Mesothelial cell of epicardium (in vitro differentiated cells): Measurements from ENCODE around the gene RPS19. TPM values are rescaled to one million over a fixed set of nuclear protein-coding genes. Genes with fewer than 3 reads are reported as not detected.

Experiments used
- DNase-seq, 2 experiments: peaks; one replicate each; pipeline ENCODE4 v3.0.0; 2021; ENCODE audit warnings: low spot score in 2 of 2; ENCODE audit not compliant: unreplicated experiment in 2 of 2
- H3K27ac Mint-ChIP-seq: 2 replicates; pipeline ENCODE4 v1.8.0; 2021; ENCODE audit warnings: mixed read lengths
- H3K27me3 Mint-ChIP-seq: 2 replicates; pipeline ENCODE4 v1.8.0; 2021; ENCODE audit warnings: low read depth, mixed read lengths
- H3K36me3 Mint-ChIP-seq: 2 replicates; pipeline ENCODE4 v1.8.0; 2021; ENCODE audit warnings: mixed read lengths
- H3K4me1 Mint-ChIP-seq: 2 replicates; pipeline ENCODE4 v1.8.0; 2021; ENCODE audit warnings: mixed read lengths
- H3K4me3 Mint-ChIP-seq: 2 replicates; pipeline ENCODE4 v1.8.0; 2021; ENCODE audit warnings: mild to moderate bottlenecking, moderate library complexity, mixed read lengths
- H3K9me3 Mint-ChIP-seq: 2 replicates; pipeline ENCODE4 v1.8.0; 2021; ENCODE audit warnings: mixed read lengths
- total RNA-seq: library from RNA; stranded (reverse); gene quantifications from 3 replicates; pipeline ENCODE4 v1.2.1, GENCODE V29; 2021
- TF ChIP-seq, protein P1 (sequence below): fragments of 200-600 bp; sonication (generic); IDR thresholded peaks from one replicate; pipeline ENCODE4 v1.5.0; 2021; ENCODE audit warnings: antibody characterized with exemption; ENCODE audit not compliant: unreplicated experiment

Gene RPS19
- total RNA-seq, 1 donor from 2014 or later, result 2,197 TPM

- Mint-ChIP-seq H3K27ac (peak overlapping the region; percentile 23), H3K9me3 (no peaks in the 10 kb centered on the region), H3K4me1 (peaks cover 34% of the 10 kb centered on the region), H3K27me3 (no peaks in the 10 kb centered on the region), H3K36me3 (peaks cover 40% of the 10 kb centered on the region), H3K4me3 (no peak overlapping the region)
- TF ChIP-seq, protein P1, sequence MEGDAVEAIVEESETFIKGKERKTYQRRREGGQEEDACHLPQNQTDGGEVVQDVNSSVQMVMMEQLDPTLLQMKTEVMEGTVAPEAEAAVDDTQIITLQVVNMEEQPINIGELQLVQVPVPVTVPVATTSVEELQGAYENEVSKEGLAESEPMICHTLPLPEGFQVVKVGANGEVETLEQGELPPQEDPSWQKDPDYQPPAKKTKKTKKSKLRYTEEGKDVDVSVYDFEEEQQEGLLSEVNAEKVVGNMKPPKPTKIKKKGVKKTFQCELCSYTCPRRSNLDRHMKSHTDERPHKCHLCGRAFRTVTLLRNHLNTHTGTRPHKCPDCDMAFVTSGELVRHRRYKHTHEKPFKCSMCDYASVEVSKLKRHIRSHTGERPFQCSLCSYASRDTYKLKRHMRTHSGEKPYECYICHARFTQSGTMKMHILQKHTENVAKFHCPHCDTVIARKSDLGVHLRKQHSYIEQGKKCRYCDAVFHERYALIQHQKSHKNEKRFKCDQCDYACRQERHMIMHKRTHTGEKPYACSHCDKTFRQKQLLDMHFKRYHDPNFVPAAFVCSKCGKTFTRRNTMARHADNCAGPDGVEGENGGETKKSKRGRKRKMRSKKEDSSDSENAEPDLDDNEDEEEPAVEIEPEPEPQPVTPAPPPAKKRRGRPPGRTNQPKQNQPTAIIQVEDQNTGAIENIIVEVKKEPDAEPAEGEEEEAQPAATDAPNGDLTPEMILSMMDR, result no peak
- DNase-seq, result no peak
These were observed 3.3 kb downstream of the RPS19 start for GRCh38 chr19:41863209-41863931.

GRCh38 chr19:41864374-41864773 lies 4.3 kb downstream of the RPS19 start:
- Mint-ChIP-seq H3K27ac (peak overlapping the region; percentile 34), H3K36me3 (peaks cover 42% of the 10 kb centered on the region), H3K4me1 (peaks cover 31% of the 10 kb centered on the region), H3K4me3 (no peak overlapping the region), H3K9me3 (no peaks in the 10 kb centered on the region), H3K27me3 (no peaks in the 10 kb centered on the region)
- TF ChIP-seq, protein P1, result no peak
- no peak for DNase-seq

GRCh38 chr19:41866284-41866683 lies 6.2 kb downstream of the RPS19 start:
- Mint-ChIP-seq H3K9me3 (no peaks in the 10 kb centered on the region), H3K36me3 (peaks cover 43% of the 10 kb centered on the region), H3K4me1 (peaks cover 24% of the 10 kb centered on the region), H3K27ac (peak overlapping the region; percentile 41), H3K4me3 (no peak overlapping the region), H3K27me3 (no peaks in the 10 kb centered on the region)
- no peak for DNase-seq
- TF ChIP-seq, protein P1, result no peak

- Mint-ChIP-seq H3K4me1 (peaks cover 8% of the 10 kb centered on the region), H3K27me3 (no peaks in the 10 kb centered on the region), H3K27ac (peak overlapping the region; percentile 59), H3K36me3 (peaks cover 30% of the 10 kb centered on the region), H3K4me3 (no peak overlapping the region), H3K9me3 (no peaks in the 10 kb centered on the region)
- TF ChIP-seq, protein P1, result no peak
- no peak for DNase-seq
These were observed 8.3 kb downstream of the RPS19 start for GRCh38 chr19:41868120-41868988.

DNA sequence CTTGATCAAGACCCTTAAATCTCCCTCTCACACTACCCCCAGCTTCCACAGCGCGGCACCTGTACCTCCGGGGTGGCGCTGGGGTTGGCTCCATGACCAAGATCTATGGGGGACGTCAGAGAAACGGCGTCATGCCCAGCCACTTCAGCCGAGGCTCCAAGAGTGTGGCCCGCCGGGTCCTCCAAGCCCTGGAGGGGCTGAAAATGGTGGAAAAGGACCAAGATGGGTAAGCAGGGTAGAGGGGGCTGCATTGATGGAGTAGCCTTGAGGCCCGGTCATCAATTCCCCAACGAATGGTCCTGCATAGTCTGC lies 8.9 kb downstream of the RPS19 start:
- no peak overlapping the region for H3K4me3 Mint-ChIP-seq
- H3K36me3 Mint-ChIP-seq, result peaks cover 27% of the 10 kb centered on the region
- no peaks in the 10 kb centered on the region for H3K9me3 Mint-ChIP-seq
- no peak for DNase-seq
- peaks cover 5% of the 10 kb centered on the region for H3K4me1 Mint-ChIP-seq
- no peak overlapping the region for H3K27ac Mint-ChIP-seq
- no peaks in the 10 kb centered on the region for H3K27me3 Mint-ChIP-seq
- TF ChIP-seq, protein P1, result no peak
